SK-N-SH treated with all-trans-retinoic acid at 6 μM for 48 hours (cell line): ENCODE measurements around the gene CTNND2.

Experiments
- ATAC-seq: fragments of 200-7000 bp; cut with Tn5 transposase; 3 replicates; pipeline ENCODE4 v1.9.1; 2020; ENCODE audit warnings: mild to moderate bottlenecking, moderate library complexity
- ARNTL ChIP-seq: fragments of 450-650 bp; formaldehyde crosslinking; IDR thresholded peaks from 2 replicates; pipeline ENCODE4 v1.5.0; 2020; ENCODE audit warnings: low read depth, mild to moderate bottlenecking, moderate library complexity, borderline replicate concordance
- CSDC2 ChIP-seq: fragments of 250-450 bp; sonication (Bioruptor Pico); IDR thresholded peaks from 2 replicates; pipeline ENCODE4 v1.5.0; 2020; ENCODE audit warnings: mild to moderate bottlenecking, moderate library complexity
- ESRRG ChIP-seq: fragments of 250-450 bp; sonication (Bioruptor Pico); IDR thresholded peaks from 2 replicates; pipeline ENCODE4 v1.6.1; 2021; ENCODE audit warnings: mild to moderate bottlenecking
- GLIS3 ChIP-seq: fragments of 250-450 bp; sonication (Bioruptor Pico); IDR thresholded peaks from 2 replicates; pipeline ENCODE4 v1.5.0; 2020; ENCODE audit warnings: mild to moderate bottlenecking, moderate library complexity
- ISL1 ChIP-seq: fragments of 250-450 bp; sonication (Bioruptor Pico); IDR thresholded peaks from 2 replicates; pipeline ENCODE4 v2.1.2; 2022; ENCODE audit warnings: mild to moderate bottlenecking, moderate library complexity
- OSR1 ChIP-seq: fragments of 250-450 bp; sonication (Bioruptor Pico); IDR thresholded peaks from 2 replicates; pipeline ENCODE4 v1.8.0; 2022; ENCODE audit warnings: moderate library complexity, mild to moderate bottlenecking, inconsistent platforms
- PPARA ChIP-seq: fragments of 250-450 bp; sonication (Bioruptor Pico); IDR thresholded peaks from 2 replicates; pipeline ENCODE4 v1.5.0; 2020; ENCODE audit warnings: mild to moderate bottlenecking, borderline replicate concordance
- RARB ChIP-seq: fragments of 250-450 bp; sonication (Bioruptor Pico); IDR thresholded peaks from 2 replicates; pipeline ENCODE4 v1.8.0; 2021; ENCODE audit warnings: mild to moderate bottlenecking, moderate library complexity
- SNAI2 ChIP-seq: fragments of 250-450 bp; sonication (Bioruptor Pico); IDR thresholded peaks from 2 replicates; pipeline ENCODE4 v1.5.0; 2020; ENCODE audit warnings: mild to moderate bottlenecking, moderate library complexity
- TOX ChIP-seq: fragments of 250-450 bp; sonication (Bioruptor Pico); IDR thresholded peaks from 2 replicates; pipeline ENCODE4 v1.8.0; 2021; ENCODE audit warnings: mild to moderate bottlenecking, moderate library complexity, borderline replicate concordance
- ZC3H10 ChIP-seq: fragments of 250-450 bp; sonication (Bioruptor Pico); IDR thresholded peaks from 2 replicates; pipeline ENCODE4 v1.5.1; 2021; ENCODE audit warnings: mild to moderate bottlenecking, moderate library complexity
- ZFP3 ChIP-seq: fragments of 250-450 bp; sonication (Bioruptor Pico); IDR thresholded peaks from 2 replicates; pipeline ENCODE4 v1.5.0; 2020; ENCODE audit warnings: mild to moderate bottlenecking, moderate library complexity
- ZFP30 ChIP-seq: fragments of 450-650 bp; formaldehyde crosslinking; IDR thresholded peaks from 2 replicates; pipeline ENCODE4 v1.5.0; 2022; ENCODE audit warnings: mild to moderate bottlenecking, moderate library complexity
- ZNF565 ChIP-seq: fragments of 450-650 bp; formaldehyde crosslinking; conservative IDR thresholded peaks from 2 replicates; pipeline ENCODE4 v1.5.0; 2020; ENCODE audit warnings: low read depth, mild to moderate bottlenecking, moderate library complexity
- ZNF70 ChIP-seq: fragments of 450-650 bp; formaldehyde crosslinking; IDR thresholded peaks from 2 replicates; pipeline ENCODE4 v1.5.0; 2020; ENCODE audit warnings: mild to moderate bottlenecking, moderate library complexity
- ZNF8 ChIP-seq: fragments of 450-650 bp; formaldehyde crosslinking; IDR thresholded peaks from 2 replicates; pipeline ENCODE4 v1.5.0; 2020; ENCODE audit warnings: mild to moderate bottlenecking, moderate library complexity
- TF ChIP-seq, protein P1 (sequence below): fragments of 250-450 bp; sonication (Bioruptor Pico); IDR thresholded peaks from 2 replicates; pipeline ENCODE4 v1.8.0; 2021; ENCODE audit warnings: low read depth, mild to moderate bottlenecking, moderate library complexity, borderline replicate concordance
- TF ChIP-seq, protein P2 (sequence below): fragments of 250-450 bp; sonication (Bioruptor Pico); IDR thresholded peaks from 2 replicates; pipeline ENCODE4 v1.5.1; 2020; ENCODE audit warnings: low read depth, mild to moderate bottlenecking, moderate library complexity
- TF ChIP-seq, protein P3 (sequence below): fragments of 250-450 bp; sonication (Bioruptor Pico); IDR thresholded peaks from 2 replicates; pipeline ENCODE4 v1.5.1; 2021; ENCODE audit warnings: mild to moderate bottlenecking, moderate library complexity
- TF ChIP-seq, protein P4 (sequence below): fragments of 250-450 bp; sonication (Bioruptor Pico); IDR thresholded peaks from 2 replicates; pipeline ENCODE4 v1.8.0; 2020; ENCODE audit warnings: mild to moderate bottlenecking, moderate library complexity, borderline replicate concordance

Gene CTNND2

DNA sequence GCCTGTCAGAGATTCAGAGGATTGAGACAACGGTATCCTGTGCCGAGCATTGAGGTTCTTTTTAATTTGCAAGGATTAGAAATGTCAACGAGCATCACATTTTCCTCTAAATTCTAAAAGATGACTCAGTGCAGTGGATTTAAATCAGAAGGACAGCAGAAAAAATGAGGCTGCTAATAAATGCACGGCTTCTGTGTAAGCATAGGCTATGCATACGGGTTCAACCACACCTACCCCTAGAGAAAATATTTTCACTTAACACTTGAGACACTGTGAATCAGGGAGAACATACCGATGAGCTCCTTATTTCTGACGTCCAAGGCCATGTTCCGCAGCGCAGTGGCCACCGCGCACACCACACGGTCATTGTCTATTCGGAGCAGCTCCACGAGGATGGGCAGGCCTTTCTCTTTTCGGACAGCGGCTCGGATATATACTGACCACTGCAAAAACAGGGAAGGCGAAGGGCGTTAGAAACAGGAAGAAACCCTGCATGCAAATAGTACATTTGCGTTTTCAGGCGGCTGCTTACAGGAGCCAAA is 821.8 kb downstream of the CTNND2 start:
- TF ChIP-seq, protein P1, sequence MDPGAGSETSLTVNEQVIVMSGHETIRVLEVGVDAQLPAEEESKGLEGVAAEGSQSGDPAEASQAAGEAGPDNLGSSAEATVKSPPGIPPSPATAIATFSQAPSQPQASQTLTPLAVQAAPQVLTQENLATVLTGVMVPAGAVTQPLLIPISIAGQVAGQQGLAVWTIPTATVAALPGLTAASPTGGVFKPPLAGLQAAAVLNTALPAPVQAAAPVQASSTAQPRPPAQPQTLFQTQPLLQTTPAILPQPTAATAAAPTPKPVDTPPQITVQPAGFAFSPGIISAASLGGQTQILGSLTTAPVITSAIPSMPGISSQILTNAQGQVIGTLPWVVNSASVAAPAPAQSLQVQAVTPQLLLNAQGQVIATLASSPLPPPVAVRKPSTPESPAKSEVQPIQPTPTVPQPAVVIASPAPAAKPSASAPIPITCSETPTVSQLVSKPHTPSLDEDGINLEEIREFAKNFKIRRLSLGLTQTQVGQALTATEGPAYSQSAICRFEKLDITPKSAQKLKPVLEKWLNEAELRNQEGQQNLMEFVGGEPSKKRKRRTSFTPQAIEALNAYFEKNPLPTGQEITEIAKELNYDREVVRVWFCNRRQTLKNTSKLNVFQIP (CRISPR knock-in tag), result no peak
- no peak for TF ChIP-seq RARB (CRISPR knock-in tag)
- no peak for TF ChIP-seq SNAI2
- no peak for TF ChIP-seq PPARA (CRISPR knock-in tag)
- no peak for TF ChIP-seq OSR1 (CRISPR knock-in tag)
- TF ChIP-seq TOX (CRISPR knock-in tag), result no peak
- TF ChIP-seq ZNF565 (CRISPR knock-in tag), result no peak
- no peak for TF ChIP-seq ISL1
- TF ChIP-seq ZFP30 (CRISPR knock-in tag), result no peak
- TF ChIP-seq, protein P2, sequence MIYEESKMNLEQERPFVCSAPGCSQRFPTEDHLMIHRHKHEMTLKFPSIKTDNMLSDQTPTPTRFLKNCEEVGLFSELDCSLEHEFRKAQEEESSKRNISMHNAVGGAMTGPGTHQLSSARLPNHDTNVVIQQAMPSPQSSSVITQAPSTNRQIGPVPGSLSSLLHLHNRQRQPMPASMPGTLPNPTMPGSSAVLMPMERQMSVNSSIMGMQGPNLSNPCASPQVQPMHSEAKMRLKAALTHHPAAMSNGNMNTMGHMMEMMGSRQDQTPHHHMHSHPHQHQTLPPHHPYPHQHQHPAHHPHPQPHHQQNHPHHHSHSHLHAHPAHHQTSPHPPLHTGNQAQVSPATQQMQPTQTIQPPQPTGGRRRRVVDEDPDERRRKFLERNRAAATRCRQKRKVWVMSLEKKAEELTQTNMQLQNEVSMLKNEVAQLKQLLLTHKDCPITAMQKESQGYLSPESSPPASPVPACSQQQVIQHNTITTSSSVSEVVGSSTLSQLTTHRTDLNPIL (CRISPR knock-in tag), result no peak
- no peak for TF ChIP-seq ZFP3 (CRISPR knock-in tag)
- TF ChIP-seq, all 23 proteins: peak for 0
- ATAC-seq, result no peak

DNA sequence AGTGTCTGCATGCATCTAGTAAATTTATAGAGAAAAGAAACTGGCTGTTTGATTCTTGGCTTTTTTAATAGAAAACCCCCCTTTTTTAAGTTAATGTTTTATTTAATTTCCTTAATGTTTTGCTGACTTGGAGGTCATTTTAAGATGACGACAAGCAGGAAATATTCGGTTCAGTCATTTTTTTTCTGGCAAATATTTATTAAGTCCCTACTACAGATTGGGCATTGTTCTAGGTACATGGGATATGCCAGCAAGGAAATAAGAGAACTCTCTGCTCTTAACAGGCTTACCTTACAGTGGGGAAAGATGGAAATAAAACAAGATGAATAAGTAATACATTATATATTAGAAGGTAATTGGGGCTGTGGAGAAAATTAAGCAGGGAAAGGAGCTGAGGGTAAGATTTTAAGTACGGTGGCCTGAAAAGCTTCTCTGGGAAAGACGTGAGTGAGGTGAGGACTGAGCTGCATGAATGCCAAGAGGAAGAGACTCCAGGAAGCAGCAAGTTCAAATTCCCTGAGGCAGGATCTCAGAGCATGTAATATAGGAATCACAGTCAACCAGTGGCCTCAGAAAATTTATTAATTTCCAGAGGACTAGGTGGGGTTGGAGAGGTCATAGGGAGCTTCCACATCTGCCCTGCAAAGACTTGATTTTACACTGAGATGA is 827.2 kb downstream of the CTNND2 start:
- ATAC-seq, result no peak
- no peak for TF ChIP-seq PPARA (CRISPR knock-in tag)
- TF ChIP-seq, protein P3, sequence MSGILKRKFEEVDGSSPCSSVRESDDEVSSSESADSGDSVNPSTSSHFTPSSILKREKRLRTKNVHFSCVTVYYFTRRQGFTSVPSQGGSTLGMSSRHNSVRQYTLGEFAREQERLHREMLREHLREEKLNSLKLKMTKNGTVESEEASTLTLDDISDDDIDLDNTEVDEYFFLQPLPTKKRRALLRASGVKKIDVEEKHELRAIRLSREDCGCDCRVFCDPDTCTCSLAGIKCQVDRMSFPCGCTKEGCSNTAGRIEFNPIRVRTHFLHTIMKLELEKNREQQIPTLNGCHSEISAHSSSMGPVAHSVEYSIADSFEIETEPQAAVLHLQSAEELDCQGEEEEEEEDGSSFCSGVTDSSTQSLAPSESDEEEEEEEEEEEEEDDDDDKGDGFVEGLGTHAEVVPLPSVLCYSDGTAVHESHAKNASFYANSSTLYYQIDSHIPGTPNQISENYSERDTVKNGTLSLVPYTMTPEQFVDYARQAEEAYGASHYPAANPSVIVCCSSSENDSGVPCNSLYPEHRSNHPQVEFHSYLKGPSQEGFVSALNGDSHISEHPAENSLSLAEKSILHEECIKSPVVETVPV (CRISPR knock-in tag), result no peak
- no peak for TF ChIP-seq ZFP30 (CRISPR knock-in tag)
- no peak for TF ChIP-seq CSDC2 (CRISPR knock-in tag)
- TF ChIP-seq ESRRG (CRISPR knock-in tag), result no peak
- no peak for TF ChIP-seq ZNF70 (CRISPR knock-in tag)
- no peak for TF ChIP-seq GLIS3
- no peak for TF ChIP-seq OSR1 (CRISPR knock-in tag)
- TF ChIP-seq ZNF8 (CRISPR knock-in tag), result no peak
- TF ChIP-seq ARNTL, result no peak
- TF ChIP-seq RARB (CRISPR knock-in tag), result no peak
- TF ChIP-seq ZFP3 (CRISPR knock-in tag), result no peak
- TF ChIP-seq ZC3H10 (CRISPR knock-in tag), result no peak
- TF ChIP-seq, protein P1 (CRISPR knock-in tag), result no peak
- no peak for TF ChIP-seq SNAI2
- TF ChIP-seq, protein P4, sequence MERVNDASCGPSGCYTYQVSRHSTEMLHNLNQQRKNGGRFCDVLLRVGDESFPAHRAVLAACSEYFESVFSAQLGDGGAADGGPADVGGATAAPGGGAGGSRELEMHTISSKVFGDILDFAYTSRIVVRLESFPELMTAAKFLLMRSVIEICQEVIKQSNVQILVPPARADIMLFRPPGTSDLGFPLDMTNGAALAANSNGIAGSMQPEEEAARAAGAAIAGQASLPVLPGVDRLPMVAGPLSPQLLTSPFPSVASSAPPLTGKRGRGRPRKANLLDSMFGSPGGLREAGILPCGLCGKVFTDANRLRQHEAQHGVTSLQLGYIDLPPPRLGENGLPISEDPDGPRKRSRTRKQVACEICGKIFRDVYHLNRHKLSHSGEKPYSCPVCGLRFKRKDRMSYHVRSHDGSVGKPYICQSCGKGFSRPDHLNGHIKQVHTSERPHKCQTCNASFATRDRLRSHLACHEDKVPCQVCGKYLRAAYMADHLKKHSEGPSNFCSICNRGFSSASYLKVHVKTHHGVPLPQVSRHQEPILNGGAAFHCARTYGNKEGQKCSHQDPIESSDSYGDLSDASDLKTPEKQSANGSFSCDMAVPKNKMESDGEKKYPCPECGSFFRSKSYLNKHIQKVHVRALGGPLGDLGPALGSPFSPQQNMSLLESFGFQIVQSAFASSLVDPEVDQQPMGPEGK (CRISPR knock-in tag), result no peak
- TF ChIP-seq ZNF565 (CRISPR knock-in tag), result no peak
- no peak for TF ChIP-seq TOX (CRISPR knock-in tag)

DNA sequence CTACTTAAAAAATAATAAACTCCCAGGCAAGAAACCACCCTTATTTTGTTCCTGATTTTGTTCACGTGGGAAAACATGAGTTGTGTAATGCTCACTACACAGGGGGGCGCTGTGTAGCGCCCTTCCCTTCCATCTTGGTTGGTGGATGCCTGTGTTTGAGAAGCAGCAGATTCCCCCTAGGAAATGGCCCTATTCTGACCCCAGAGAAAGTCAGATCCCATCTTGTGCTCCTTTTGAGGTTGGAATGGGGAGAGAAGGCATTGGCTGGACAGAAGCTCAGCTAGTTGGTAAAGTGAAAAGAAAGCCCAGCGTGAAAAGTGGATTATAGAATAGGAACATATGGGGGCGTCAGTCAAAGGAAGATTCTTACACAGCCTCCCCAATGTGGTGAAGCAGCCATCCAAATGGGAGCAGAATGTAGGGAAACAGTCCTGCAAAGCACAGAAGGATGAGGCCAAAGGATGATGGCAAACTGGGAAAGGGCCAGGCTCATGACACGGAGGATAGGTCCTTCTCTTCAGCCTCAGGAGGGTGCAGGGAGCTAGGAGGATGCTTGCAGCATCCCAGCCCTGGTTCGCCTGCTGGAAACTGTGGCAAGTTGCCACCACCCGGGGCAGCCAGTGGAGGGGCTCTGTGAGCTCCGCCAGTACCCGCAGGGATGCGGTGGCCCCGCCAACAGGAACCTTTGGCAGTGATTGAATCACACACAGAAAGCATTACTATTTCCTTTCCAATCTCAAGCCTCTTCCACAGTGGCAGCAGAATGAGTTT is 829.0 kb downstream of the CTNND2 start:
- TF ChIP-seq, protein P2 (CRISPR knock-in tag), result no peak
- TF ChIP-seq GLIS3 (no peak), TOX (CRISPR knock-in tag) (no peak), ZFP3 (CRISPR knock-in tag) (no peak), ZNF8 (CRISPR knock-in tag) (no peak), CSDC2 (CRISPR knock-in tag) (no peak), ESRRG (CRISPR knock-in tag) (no peak), ZFP30 (CRISPR knock-in tag) (no peak), RARB (CRISPR knock-in tag) (no peak), OSR1 (CRISPR knock-in tag) (no peak)
- TF ChIP-seq, protein P1 (CRISPR knock-in tag), result no peak
- ATAC-seq, result no peak
